Thyroid gland (tissue), 4 donors: Measurements from ENCODE around the gene PIGL.

Experiments
- CTCF ChIP-seq, 6 experiments: fragments of 200-600 bp in 3 of 6; fragments of 450-650 bp in 3 of 6; sonication (generic) in 3 of 6; IDR thresholded peaks; one replicate each; pipeline ENCODE4 v1.5.1; 2016 to 2019; ENCODE audit warnings: antibody characterized with exemption in 6 of 6, mild to moderate bottlenecking in 2 of 6, inconsistent platforms in 1 of 6, moderate library complexity in 1 of 6
- POLR2A ChIP-seq, 2 donors: fragments of 450-650 bp; IDR thresholded peaks; one replicate each; pipeline ENCODE4 v1.6.1; 2017; ENCODE audit warnings: antibody characterized with exemption in 2 of 2, mild to moderate bottlenecking in 2 of 2, moderate library complexity in 1 of 2

GRCh38 chr17:16322636-16323035 is 105.6 kb downstream of the PIGL start:
- TF ChIP-seq CTCF (IDR thresholded peaks at IDR 0.05) (no peak), POLR2A (IDR thresholded peaks at IDR 0.05) (no peak)
